ENCODE results near the gene TMPRSS4. TPM values are rescaled to one million over a fixed set of nuclear protein-coding genes. Genes with fewer than 3 reads are reported as not detected.

Gene TMPRSS4
- total and polyA plus RNA-seq, 4 donors = 0.08 to 0.33 (median 0.24) TPM; not detected in 1

- DNase-seq (ENCODE audit: low spot score) = no peak
Measured at GRCh38 chr11:118068206-118068944, 8.5 kb upstream of the TMPRSS4 start.

GRCh38 chr11:118068945-118069612 lies 7.8 kb upstream of the TMPRSS4 start:
- no peaks in the 10 kb centered on the region for H3K9me3 ChIP-seq (ENCODE audit: control insufficient read depth in 4 of 4, low read length in 3 of 4)
- no peak overlapping the region for H3K9ac ChIP-seq (ENCODE audit: low read depth in 1 of 2, low read length in 2 of 2)
- 86% methylated on average over 10 of the region's 10 CpGs for WGBS
- TF ChIP-seq NR2F2 (IDR thresholded peaks at IDR 0.05) = no peak
- no peak for TF ChIP-seq TAF1 (conservative IDR thresholded peaks at IDR 0.05)
- no peak for TF ChIP-seq CTCF (IDR thresholded peaks at IDR 0.05; ENCODE audit: low read depth, low read length, missing input control)
- no peak for TF ChIP-seq GABPA (IDR thresholded peaks at IDR 0.05 in 1 of 2, conservative IDR thresholded peaks at IDR 0.05 in 1 of 2)
- no peak for TF ChIP-seq ZBTB33 (IDR thresholded peaks at IDR 0.05)
- TF ChIP-seq SP1 (IDR thresholded peaks at IDR 0.05) = no peak
- no peak for TF ChIP-seq EGR1 (IDR thresholded peaks at IDR 0.05; ENCODE audit: low read depth in 2 of 2)
- no peak for TF ChIP-seq REST (IDR thresholded peaks at IDR 0.05)
- no peak for TF ChIP-seq FOXA1 (IDR thresholded peaks at IDR 0.05)
- no peak for TF ChIP-seq JUND (IDR thresholded peaks at IDR 0.05)
- H3K4me3 ChIP-seq (ENCODE audit: low read depth in 1 of 3, low read length in 3 of 3) = no peak overlapping the region
- H3K27ac ChIP-seq (ENCODE audit: low read depth in 1 of 2, low read length in 2 of 2) = no peak overlapping the region
- no peaks in the 10 kb centered on the region for H3K36me3 ChIP-seq (ENCODE audit: control insufficient read depth in 4 of 4, insufficient read depth in 3 of 4, low read depth in 1 of 4, low read length in 3 of 4)
- DNase-seq (ENCODE audit: low spot score) = no peak
- H3K4me1 ChIP-seq (ENCODE audit: control insufficient read depth in 4 of 4, insufficient read depth in 4 of 4, low read length in 3 of 4) = no peaks in the 10 kb centered on the region
- H3K27me3 ChIP-seq (ENCODE audit: control insufficient read depth in 4 of 4, insufficient read depth in 4 of 4, low read length in 3 of 4) = peaks cover 0 to 4% (median 0%) of the 10 kb centered on the region in 4 donors

More at GRCh38 chr11:118068206-118068944, 8.5 kb upstream of the TMPRSS4 start:
- H3K36me3 ChIP-seq (ENCODE audit: control insufficient read depth in 4 of 4, insufficient read depth in 3 of 4, low read depth in 1 of 4, low read length in 3 of 4) = no peaks in the 10 kb centered on the region
- no peaks in the 10 kb centered on the region for H3K9me3 ChIP-seq (ENCODE audit: control insufficient read depth in 4 of 4, low read length in 3 of 4)
- no peak overlapping the region for H3K9ac ChIP-seq (ENCODE audit: low read depth in 1 of 2, low read length in 2 of 2)
- H3K27me3 ChIP-seq (ENCODE audit: control insufficient read depth in 4 of 4, insufficient read depth in 4 of 4, low read length in 3 of 4) = peaks cover 0 to 4% (median 0%) of the 10 kb centered on the region in 4 donors
- no peak overlapping the region for H3K4me3 ChIP-seq (ENCODE audit: low read depth in 1 of 3, low read length in 3 of 3)
- H3K27ac ChIP-seq (ENCODE audit: low read depth in 1 of 2, low read length in 2 of 2) = no peak overlapping the region
- WGBS = 73% methylated on average over 24 of the region's 24 CpGs
- TF ChIP-seq HNF4A (conservative IDR thresholded peaks at IDR 0.05) (no peak), REST (IDR thresholded peaks at IDR 0.05) (no peak), TAF1 (conservative IDR thresholded peaks at IDR 0.05) (no peak), FOXA2 (IDR thresholded peaks at IDR 0.05) (no peak), SP1 (IDR thresholded peaks at IDR 0.05) (no peak), MAX (IDR thresholded peaks at IDR 0.05) (no peak)
- no peaks in the 10 kb centered on the region for H3K4me1 ChIP-seq (ENCODE audit: control insufficient read depth in 4 of 4, insufficient read depth in 4 of 4, low read length in 3 of 4)
